T-helper 1 cell (primary cell): ENCODE results near the gene CACNA2D1.

ENCODE experiments used
- DNase-seq, 5 donors: peaks; one replicate each; pipeline ENCODE4 v3.0.0-alpha.2; 2012 to 2020

Gene CACNA2D1

DNA sequence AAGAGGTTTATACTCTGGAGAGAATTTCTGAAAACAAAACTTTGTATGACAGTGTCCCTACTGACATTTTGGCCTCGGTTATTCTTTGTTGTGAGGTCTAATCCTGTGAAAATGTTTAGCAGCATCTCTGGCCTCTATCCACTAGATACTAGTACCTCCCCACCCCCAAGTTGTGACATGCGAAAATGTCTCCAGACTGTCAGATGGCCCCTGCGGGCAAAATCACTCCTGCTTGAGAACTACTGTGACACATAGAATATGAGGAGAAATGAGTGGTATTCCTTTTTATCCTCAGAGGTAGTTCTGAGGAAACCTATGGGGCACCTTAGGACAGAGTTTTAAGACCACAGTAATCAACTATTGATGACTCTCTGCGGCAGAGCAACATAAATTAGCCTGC, 358.5 kb downstream of the CACNA2D1 start:
- DNase-seq: no peak

- no peak for DNase-seq
Measured at GRCh38 chr7:82081644-82082224, 361.8 kb downstream of the CACNA2D1 start.

- no peak for DNase-seq
Measured at GRCh38 chr7:82080254-82080927, 363.2 kb downstream of the CACNA2D1 start.

DNA sequence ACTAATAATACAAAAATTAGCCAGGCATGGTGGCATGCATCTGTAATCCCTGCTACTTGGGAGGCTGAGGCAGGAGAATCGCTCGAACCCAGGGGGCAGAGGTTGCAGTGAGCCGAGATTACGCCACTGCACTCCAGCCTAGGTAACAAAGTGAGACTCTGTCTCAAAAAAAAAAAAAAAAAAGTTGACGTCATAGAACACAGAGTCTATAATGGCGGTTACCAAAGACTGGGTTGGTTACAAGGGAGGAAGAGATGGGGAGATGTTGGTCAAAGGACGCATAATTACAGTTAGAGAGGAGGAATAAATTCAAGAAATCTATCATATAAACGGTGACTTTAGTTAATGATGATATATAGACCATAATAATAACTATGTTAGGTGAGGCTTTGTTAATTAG, 364.1 kb downstream of the CACNA2D1 start:
- no peak for DNase-seq

- DNase-seq: no peak
Measured at GRCh38 chr7:82078807-82079206, 364.8 kb downstream of the CACNA2D1 start.

DNA sequence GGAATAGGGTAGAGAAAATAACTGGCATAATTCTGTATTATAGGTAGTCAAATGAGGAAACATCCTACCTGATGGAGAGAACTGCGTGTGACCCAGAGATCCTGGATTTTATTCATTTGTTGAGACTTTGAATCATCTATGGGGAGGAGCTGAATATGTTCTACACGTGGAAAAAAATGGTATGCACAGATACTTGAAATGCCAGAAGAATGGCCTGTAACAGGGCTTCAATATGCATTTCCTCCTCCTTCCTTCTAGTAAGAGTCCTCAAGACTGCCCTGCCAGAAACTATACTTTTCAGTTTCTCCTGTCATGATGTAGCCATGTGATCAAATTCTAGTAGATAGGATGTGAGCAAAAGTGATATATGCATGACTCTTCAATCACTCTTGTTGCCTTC, 372.1 kb downstream of the CACNA2D1 start:
- DNase-seq: no peak

DNA sequence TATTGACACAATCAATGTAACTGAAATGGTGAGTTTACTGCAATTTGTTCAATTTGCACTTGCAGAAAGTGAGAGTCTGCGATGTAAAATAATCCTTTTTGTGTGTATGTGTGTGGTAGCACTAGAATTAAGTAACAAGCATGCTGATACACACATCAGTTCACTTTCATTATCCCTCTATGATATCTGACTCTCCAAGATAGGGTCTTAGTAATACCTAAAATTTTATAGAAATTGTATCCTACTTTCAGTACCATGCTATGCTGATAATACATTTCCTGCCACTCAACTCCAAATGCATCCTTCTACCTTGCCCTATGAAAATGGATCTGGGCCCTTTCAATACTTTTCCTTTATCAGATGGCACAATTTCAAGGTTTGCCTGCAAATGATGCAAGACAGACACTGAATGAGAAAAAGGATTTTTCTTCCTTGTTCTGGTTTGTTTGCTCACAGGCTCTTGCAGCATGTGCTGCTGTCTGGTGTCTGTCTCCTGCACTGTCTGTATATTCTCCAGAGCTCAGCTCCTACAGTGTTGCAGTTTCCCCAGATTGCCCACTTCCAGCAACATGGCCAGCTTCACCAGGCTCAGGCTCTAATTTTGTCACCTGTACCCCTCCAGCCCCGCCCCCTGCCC, 375.8 kb downstream of the CACNA2D1 start:
- DNase-seq: no peak

DNA sequence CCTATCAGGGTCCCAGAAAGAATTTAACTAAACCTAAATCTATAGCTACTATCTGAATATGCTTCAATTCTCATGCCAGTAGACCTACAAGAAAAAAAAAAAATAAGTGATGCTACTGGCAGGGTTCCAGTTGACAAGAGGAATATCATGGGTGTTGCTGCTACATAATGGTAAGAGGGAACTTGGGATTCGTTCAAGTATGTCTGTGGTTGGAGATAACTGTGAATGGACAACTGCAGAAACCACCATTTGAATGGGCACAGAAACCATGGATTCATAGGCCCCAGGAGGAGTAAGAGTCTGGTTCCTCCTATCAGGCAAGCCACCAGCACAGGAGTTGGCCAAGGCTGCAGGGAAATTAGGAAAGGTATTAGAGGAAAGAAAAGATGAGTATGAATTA, 386.1 kb downstream of the CACNA2D1 start:
- no peak for DNase-seq

DNA sequence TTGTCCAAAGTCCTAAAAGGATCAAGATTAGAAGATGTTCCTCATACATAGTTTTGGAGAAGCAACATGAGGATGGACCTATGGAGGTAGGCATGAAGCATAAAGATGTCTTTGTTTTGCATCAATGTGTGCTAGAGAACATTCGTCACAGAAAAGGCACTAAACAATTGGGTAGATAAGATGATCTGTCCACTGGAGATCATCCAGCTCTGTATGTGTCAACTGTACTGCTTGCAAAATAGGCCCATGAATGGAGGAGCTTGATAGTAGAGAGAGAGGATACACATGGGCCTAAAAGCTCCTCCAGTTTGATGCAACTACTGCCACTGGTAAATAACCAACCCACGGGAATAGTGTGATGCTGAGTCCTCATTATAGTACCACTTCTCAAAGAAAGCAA, 387.3 kb downstream of the CACNA2D1 start:
- no peak for DNase-seq

DNA sequence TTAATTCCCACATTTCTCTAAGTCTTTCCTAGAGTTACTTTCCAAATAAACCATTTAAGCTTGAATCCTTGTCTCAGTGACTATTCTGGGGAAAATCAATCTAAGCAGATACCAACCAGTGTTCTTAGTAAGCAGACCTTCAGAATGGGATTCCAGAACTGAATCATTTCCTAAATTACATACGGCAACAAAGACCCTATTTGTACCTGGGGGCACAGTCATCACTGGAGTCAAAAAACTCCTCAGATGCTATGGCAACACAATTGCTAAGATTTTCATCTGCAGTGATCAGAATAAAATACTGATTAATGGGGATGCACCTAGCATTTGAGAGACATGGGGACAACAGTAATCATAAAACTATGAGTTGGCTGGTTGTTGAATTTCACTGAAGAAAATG, 389.0 kb downstream of the CACNA2D1 start:
- DNase-seq: no peak

GRCh38 chr7:82053453-82054032, 390.0 kb downstream of the CACNA2D1 start:
- DNase-seq: no peak

DNA sequence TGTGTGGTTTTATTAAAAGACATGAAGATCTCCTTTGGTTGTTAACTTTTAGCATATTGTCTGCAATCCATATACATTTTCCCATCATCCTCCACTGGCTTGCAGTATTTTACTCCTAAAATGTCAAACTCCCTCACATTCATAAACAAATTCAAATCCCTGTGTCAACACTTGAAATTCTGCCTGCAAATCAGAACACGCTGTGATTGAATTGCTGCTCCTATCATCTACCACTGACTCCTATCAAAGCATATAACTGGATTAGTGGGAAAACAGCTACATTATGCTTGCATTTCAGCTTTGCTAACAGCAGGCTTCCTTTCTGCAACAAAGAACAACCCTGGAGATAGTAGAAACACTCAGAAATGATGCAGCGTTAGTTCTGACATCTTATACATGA, 392.0 kb downstream of the CACNA2D1 start:
- DNase-seq: no peak

- DNase-seq: no peak
Measured at GRCh38 chr7:82050792-82051191, 392.8 kb downstream of the CACNA2D1 start.

DNA sequence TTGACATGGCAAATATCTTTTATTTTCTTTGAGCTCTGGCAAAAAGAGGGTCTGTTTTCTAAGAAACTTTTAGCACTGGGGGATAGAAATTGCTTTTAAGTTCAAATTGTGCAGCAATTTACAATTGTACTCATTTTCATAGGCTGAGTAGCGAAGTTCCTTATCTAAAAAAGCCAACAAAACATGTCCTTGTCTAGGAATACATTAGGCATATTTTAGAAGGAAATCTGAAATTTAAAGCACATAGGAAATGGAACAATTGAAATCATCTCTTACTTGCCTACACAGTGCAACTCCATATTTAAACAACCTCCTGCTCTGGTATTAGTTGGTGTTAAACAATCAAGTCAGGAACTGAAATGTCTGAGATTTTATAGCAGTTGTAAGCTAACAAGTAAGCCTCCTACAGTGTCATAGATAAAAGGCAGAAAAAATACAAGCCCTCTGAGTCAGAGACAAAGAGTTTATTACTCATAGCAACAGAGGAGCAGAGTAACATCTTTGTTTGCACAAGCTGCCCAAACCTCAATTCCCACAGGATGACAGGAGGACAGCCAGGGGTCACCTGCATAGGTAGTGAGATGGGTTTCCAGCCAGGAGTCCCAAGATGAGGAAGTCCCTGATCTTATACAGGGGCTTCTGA, 393.6 kb downstream of the CACNA2D1 start:
- no peak for DNase-seq

- no peak for DNase-seq
Measured at GRCh38 chr7:82049442-82049841, 394.1 kb downstream of the CACNA2D1 start.

DNA sequence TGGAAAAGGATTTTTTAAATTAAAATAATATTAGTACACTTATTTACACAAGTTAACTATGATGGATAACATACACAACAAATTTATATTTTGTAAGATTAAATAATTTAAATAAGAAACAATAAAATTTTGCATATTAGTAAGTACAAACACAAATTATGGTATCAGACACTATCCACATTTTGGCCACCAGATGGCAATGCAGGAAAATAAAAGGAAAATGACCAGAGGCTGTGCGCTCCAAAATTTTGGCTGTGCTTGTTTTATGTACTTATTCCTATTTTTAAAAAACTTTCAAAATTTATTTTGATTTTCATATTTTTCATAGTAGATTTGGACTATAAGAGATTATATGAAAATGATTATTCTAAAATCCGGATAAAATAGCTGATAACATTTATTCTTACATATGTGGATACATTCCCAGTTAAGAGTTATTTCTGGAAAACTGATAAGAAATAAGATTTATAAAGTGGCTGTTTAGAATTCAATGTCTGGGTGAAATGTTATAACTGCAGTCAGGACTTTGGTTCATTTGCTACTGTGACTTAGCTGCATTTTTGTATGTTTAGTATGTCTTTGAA, 399.0 kb downstream of the CACNA2D1 start:
- DNase-seq: peak in 1 of 5 donors; percentile 1

DNA sequence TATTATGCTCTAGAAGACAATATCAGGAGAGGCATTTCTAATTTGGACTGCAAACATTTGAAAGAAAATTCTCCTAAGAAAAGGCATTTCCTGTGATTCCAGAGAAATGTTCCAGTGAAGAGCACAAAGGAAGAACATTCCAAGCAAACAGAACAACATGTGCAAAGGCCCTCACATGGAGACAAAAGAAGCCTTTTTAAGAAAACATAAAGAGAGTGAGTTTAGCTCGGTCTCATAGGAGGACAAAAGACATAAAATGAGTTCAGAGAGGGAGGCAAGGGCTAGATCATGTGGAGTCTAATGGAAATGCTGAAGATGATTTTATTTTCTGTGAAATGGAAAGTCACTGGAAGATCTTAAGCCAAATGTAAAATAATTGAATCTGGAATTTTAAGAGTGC, 404.0 kb downstream of the CACNA2D1 start:
- no peak for DNase-seq

- no peak for DNase-seq
Measured at GRCh38 chr7:82036146-82036886, 407.3 kb downstream of the CACNA2D1 start.

DNA sequence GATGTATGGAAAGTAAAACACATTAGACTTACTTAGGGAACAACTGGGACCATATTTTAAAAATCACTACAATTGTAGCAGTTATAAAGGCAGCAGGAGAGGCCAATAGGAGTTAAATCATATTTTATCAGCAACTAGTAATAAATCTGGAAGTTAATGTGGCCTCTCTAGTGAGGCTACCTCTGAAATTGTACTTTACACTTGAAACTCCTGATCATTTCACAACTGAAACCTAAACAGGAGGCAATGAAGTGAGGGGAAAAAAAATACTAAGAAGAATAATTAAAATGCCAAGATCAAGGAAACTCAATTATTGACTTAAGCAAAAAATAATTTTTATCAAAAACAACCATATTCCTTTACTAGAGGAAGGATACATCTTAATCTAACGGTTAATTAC, 408.1 kb downstream of the CACNA2D1 start:
- DNase-seq: no peak

DNA sequence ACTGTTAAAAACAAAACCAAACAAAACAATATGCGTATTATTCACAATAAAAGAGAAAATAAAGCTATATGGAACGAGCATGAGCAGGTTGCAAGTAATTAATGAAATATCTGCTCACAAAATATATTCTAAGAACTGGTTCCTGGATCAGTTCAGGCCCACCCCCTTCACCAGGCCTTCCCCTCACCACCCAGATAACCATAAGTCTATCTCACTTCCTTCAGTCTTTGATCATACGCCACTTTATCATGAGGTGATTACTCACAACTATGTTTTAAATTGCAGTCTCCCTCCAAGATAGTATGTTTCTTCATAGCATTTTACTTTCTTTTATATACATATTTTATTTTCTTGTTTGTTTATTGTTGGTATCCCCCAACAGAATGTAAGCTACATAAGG, 410.7 kb downstream of the CACNA2D1 start:
- DNase-seq: no peak

DNA sequence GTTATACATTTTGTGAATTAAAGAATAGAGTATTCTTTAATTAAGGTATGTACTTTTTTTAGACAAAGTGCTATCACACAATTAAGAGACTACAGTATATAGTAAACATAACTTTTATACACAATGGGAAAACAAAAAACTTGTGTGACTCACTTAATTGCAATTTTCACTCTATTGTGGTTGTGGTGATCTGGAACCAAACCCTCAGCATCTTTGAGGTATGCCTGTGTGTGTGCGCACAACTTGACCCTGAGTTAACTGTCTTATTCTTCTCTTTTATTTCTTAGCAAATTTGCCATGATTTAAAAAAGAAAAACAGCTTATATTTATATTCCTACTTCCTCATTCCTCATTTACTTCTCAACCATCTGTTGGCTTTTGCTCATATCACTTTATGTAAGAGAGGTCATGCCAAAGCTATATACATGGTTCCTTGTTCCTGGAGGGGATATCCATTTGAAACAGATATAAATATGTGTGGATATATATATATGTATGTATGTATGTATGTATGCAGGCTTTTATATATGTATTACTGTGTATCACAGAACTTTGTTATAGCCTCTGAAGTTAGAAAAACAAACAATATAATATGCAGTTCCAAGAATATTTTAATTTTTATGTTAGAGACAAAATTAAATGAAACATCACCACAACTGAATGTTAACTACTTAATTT, 414.2 kb downstream of the CACNA2D1 start:
- DNase-seq: no peak

- DNase-seq: no peak
Measured at GRCh38 chr7:82028097-82028496, 415.5 kb downstream of the CACNA2D1 start.
